Activated CD8-positive, alpha-beta memory T cell treated with anti-CD3 and anti-CD28 coated beads for 1 hour (primary cell): ENCODE measurements around the gene PPP1R37.
"Not testable (repeated sequence)": the region's sequence is repeated elsewhere in the genome, so short reads cannot be mapped to it uniquely, and the experiment has no call there.

ENCODE experiments used
- DNase-seq, 2 donors: peaks; one replicate each; pipeline ENCODE4 v3.0.0-alpha.2; 2020; ENCODE audit warnings: low read depth in 1 of 2; ENCODE audit errors: extremely low read depth in 1 of 2

Gene PPP1R37

DNA sequence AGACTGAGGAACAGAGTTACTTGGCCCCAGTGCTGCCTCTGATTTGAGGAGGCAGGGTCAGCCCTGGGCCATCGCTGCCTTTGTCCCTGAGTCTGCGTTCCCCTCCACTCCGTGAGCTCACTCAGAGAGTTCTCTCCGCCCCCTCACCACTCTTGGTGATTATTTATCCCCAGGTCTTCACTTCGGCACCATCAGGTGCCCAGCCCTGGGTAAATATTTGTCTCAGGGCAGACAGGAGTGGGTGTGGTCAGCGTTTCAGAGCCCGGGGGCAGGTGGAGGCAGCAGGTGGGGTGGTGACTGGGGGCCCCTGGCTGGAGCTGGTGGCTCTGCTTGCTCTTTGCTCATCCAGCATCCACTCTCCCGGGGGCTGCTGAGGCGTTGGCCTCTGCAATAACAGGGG, 20.6 kb downstream of the PPP1R37 start:
- no peak for DNase-seq

DNA sequence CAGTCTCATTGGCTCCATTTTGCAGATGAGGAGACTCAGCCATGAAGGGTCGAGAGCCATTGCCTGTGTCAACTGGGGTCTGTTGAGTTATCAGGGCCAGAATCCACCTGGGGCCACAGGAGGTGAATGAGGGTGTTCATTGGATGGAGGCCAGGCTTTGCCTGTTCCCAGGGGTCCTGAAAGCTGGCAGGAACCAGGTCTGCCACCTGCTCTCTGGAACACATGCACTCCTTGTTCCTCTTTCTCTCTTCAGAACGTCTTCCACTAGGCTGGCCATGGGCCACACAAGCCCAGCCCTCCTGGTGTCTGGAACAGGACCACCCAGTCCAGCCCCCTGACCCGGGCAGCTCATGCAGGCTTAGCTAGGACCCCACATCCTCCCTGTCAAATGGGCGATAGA, 21.1 kb downstream of the PPP1R37 start:
- no peak for DNase-seq

DNA sequence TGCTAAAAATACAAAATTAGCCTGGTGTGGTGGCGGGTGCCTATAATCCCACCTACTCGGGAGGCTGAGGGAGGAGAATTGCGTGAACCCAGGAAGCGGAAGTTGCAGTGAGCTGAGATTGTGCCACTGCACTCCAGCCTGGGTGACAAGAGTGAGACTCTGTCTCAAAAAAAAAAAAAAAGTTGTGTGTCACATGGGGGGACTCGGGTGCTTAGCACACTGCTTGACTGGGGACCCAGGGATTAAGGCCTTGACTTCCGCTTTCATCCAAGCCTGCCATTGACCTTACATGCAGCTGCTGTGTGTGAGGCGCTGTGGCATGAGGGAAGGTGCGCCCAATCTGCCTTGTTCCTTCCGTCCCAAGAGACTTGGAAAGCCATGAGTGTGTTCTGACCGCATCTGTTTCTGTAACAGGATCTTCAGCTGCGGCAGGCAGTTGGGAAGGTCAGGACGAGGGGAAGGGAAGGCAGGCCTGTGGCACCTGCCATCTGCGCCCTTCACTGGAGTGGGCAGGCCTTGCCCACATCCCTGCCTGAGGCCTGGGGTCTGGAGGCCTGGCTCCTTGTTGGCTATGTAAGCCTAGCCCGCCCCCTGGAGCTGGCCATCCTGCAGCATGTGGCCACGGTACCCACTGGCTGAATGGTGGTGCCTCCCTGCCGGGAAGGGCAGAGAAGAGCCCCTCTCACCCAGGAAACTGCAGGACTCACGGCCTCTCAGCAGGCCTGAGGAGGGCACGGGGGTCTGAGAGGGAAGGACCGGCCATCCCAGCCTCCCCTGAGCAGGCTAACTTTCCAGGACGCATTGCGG, 23.0 kb downstream of the PPP1R37 start:
- DNase-seq: no peak

DNA sequence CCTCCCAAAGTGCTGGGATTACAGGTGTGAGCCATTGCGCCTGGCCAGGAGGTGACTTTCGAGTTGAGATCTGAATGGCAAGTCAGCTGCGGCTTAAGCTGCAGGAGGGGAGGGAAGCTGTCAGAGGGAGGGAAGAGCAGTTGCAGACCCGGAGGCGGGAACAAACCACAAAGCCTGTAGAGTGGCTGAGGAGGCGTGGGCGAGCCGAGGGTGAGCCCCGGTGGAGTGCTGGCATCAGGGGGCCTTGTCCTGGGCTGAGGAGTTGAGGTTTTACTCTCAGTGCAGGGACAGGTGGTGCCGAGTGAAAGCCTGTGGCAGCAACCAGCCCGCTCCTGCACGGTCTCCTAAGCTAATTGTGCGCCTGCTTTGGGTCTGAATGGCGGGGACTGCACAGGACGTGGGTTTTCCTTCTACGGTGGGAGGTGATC, 24.2 kb downstream of the PPP1R37 start:
- DNase-seq: no peak

DNA sequence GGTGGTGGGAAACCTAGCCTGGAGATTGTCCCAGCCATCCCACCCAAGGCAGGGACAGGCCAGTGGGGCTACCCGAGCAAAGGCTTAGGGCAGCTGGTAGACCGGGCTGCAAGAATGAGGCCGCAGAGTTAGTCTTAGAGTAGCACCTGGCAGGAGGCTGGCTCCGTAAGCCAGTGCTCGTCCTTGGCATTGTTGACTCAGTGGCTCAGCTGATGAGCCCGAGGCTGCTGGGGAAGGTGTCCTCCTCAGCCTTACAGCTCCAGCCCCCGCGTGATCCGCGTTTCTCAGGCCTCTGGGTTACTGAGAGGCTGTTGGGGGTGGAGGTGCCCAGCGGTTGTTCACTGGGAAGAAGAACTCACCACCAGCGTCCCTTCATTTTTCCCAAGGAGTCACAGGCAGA, 24.7 kb downstream of the PPP1R37 start:
- no peak for DNase-seq

DNA sequence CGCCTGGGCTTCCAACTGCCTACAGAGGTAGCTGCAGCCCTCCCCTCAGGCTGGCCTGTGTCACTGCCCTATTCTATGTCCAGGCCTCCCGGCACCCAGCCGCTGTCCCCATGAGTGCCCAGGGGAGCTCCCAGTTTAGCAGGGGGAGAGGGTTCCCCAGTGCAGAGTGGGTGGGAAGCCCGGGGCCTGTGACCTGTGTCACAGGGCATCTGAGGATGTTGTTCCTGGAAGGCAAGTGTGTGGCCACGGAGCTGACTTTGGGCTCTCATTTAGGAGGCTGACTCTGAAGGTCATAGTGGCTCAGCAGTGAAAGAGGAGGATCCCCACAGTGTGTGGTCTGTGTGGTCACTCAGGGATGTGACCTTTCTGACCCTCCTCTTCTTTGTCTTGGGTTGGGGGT, 25.1 kb downstream of the PPP1R37 start:
- DNase-seq: no peak

DNA sequence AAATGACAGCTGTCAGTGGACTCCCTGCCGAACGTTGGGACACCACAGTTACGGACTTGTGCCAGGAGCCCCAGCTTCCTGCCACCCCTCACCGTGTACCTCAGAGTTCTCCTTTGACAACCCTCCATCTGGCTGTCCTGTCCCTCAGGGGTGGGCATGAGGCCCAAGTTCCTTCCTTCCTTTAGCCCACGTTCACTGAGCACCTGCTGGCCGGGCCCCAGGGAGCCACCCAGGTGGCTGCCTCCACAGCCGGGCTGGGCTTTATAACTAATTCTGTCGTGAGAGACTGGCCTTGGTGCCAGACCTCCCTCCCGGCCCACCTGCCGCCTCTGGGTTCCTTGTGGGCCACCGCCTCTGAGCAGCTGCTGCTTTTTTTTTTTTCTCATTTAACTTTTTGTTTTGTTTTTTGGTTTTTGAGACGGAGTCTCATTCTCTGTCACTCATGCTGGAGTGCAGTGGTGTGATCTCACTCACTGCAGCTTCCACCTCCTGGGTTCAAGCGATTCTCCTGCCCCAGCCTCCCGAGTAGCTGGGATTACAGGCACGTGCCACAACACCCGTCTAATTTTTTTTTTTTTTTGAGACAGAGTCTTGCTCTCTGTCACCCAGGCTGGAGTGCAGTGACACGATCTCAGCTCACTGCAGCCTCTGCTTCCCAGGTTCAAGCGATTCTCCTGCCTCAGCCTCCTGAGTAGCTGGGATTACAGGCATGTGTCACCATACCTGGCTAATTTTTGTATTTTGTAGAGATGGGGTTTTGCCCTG, 25.8 kb downstream of the PPP1R37 start:
- not testable (repeated sequence) for DNase-seq

DNA sequence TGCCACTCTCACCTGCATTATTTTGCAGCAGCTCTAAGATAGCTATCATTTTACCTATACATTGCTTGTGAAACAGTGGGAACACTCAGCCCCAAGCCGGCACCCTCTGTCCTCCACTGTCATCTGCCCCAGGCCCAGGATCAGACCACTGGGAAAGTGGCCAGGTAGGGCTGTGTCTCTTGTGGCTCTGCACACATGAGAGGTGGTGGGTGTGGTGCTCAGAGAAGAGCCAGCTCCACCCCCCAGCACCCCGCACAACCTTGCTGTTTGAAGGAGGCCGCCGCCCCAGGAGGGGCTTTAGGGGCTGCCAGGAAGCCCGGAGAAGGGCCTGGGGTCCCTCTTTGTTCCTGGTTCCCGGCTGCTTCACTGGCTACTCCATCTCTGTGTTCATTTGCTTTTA, 26.6 kb downstream of the PPP1R37 start:
- no peak for DNase-seq

DNA sequence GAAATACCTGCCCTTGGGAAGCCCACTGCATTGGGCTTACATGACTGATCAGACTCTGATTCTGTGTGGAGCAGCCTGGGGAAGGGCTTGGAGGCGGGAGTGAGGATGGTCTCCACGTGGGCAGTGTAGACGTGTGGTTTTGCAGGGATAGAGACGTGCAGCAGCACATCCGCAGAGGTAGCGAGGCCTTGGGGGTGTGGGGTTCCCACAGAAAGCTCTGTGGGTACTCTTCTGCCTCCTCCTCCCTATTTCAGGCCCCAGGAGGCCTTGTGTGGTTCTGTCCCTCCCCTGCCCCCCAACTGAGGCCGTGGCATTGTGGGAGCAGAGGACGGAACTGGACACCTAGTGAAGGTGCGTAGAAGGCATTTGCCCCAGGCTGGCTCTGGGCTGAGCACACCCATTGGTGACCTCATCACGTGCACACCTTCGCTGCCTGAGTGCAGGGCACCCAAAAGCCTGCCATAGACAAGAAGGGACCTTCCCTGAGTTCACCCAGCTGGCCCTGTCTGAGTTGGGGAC, 28.9 kb downstream of the PPP1R37 start:
- no peak for DNase-seq

DNA sequence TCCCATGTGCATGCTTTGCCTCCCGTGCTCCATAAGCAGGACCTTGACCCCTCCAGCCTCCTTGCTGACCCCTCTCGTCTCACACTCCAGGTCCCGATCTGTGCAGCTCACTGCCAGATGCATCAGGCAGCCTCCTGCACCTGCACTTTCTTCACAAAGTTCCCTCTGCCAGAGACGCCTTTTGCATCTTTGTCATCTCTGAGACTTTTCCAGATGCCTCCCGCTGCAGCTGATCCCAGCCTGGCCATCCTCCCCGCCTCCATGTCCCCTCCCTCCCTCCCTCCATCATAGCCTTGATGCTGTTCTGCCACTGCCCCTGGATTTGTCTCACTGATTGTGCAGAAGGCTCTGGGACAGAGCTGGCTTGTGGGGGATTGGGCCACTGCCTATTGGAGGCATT, 29.9 kb downstream of the PPP1R37 start:
- DNase-seq: no peak

DNA sequence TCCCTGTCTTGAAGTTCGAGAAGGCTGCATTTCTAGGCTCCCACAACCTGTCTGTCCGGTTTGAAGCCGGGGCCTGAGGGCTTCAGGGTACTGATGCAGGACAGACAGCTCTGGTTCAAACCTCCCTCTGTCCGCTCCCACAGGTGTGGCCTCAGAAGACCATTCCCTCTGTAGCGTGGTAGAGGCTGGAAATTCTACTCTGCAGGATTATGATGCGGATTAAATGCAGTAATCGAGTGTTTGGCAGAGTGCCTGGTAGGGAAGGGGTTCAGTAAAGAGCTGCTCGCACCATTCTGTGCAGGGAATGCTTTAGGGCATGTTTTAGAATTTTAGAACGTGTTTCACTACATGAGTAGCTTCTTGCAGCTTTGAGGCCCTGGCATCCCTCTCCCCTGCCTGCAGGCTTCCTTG, 30.5 kb downstream of the PPP1R37 start:
- no peak for DNase-seq

DNA sequence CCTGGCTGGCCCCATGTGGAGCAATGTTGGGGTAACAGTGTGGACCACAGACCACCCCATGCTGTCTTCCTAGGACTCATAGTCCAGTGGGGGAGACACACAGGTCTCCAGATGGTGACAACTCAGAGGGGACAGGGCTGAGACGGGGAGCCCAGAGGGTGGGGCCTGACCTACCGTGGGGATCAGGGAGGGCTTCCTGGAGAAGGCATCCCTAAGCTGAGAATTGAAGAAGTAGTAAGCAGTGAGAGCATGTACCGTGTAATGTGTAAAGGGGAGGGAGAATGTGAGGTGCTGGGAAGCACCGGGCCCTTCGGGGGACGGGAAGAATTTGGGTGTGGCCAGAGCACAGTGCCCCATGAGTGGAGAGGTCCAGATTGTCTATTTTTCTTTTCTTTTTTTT, 31.0 kb downstream of the PPP1R37 start:
- DNase-seq: no peak

DNA sequence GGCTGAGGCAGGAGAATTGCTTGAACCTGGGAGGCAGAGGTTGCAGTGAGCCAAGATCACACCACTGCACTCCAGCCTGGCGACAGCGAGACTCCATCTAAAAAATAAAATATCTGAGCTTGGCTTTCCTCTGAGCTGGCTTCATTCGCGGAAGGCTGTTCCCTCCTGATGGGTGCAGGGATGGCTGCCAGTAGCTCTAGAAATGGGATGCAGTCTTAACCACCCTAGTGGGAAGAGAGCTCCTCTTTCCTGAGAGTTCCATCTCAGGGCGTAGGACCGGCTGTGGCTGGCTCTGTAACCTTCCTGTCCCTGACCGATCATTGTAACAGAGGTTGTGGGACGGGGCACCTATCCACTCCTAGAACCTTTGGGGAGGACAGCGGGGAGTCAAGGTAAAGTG, 32.4 kb downstream of the PPP1R37 start:
- no peak for DNase-seq

DNA sequence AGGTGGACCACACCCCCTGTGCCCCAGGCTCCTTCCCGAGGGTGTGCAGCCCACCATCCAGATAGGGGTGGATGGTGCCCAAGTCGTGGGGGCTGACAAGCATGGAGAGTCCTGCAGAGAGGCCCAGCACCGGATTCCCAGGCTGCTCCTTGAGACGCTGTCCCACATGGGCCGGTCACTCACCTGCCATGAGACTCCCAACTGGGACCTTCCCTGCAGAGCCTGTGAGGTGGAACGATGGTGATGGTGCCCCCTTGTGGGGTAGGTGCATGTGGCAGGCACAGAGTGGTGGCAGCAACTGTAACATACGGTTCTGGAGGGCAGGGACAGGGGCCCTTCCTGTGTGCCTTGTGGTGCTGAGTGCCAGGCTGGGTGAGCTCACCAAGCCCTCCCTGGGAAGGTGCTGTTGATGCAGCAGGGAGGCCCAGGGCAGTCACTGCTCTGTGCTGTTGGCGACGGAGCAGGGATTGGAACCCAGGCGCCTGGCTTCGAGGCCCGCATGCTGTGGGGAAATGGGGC, 33.1 kb downstream of the PPP1R37 start:
- peak; percentile 30 to 42 for DNase-seq

DNA sequence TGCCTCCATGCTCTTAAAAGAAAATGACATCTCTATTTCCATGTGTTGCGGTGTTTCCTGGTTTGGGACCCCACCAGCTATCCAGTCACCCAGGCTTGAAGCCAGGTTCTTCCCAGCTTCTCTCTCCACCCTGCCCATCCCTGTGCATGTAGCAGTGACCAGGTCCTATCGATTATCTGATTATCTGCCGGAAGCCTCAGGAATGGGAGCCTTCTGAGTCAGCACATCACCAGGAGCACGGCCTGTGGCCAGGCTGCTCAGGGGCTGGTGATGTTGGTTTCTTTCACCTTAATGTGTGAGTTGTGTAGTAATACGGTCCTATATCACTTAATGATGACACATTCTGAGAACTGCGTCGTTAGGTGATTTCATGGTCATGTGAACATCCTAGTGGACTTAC, 33.7 kb downstream of the PPP1R37 start:
- no peak for DNase-seq

DNA sequence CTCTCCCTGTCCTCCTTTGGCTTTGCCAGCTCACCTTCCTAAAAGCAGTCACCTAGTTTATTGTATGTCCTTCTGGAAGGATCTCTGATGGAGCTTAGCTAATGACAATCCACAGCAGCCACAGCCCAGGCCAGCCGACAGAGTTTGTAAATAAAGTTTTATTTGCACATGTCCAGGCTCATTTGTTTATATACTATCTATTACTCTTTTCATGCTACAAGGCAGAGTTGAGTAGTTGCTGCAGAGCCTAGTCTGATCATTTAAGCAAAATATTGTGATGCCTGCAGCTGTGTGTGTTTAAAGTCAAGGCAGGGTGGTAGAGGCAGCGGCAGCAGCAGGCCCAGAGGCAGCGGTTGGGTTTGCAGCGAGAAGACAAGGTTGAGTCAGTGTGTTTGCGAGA, 35.2 kb downstream of the PPP1R37 start:
- no peak for DNase-seq

DNA sequence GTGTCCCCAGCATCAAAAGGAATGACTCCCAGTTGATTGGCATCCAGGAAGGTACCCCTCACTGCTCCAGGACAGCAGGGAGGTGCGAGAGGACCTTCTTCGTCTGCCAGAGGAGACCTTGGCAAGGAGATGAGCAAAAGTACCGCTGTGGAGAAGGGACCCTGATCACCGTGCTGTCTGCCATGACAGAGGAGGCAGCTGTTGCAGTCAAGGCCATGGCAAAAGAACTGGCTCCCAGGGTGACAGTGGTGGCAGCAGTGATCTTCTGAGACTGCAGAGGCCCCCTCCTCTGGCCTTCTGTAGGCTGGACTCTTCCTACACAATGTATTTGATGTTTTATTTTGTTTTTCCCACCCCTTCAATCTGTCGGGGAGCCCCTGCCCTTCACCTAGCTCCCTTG, 35.8 kb downstream of the PPP1R37 start:
- no peak for DNase-seq

DNA sequence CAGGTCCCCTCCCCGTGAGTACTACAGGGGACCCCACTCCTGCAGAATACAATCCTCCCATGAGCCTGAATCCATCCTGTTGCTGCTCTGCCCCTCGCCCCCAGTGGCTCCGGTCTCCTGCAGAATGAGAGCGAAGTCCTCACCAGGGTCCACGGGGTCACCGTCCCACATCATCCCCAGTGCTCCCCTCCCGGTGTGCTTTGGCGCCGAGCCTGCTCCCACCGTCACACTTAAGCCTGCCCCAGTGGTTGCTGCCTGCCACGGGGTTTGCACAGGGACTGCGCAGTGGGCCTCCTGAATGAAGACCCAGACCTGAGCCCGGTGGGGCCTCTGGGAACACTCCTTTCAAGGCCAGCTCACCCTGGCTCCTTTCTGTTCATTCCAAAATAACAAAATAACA, 37.3 kb downstream of the PPP1R37 start:
- DNase-seq: no peak

DNA sequence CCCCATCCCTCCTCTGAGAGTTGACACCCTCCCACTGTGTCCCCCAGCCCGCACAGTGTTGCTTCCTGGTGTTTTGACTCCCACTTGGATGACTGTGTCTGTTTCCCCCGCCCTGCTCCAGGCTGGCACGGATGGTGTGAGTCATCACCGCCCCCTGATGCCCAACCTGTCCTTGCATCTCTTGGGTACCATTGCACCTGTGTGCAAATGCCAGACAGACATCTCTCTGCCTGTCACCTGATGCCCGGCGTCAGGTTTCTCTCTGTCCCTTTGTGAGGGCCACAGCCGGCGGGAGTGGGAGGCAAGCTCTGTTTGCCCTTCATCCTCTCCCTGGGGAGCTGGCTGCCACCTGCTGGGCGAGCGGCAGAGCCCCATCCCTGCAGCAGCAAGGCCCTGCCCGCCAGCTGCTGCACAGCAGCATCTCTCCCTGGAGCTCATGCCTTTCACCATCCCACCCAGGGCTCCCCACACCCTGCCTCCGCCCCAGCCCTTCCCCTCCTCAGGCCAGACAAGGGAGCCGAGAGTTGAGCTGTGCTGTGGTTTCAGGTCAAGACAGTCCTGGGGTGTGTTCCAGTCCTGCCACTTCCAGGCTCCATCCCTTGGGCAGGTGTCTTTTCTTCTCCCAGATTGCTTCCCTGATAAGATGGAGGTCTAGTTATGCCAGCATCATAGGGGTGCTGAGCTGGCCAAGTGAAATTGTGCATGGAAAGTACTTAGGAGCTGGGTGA, 38.1 kb downstream of the PPP1R37 start:
- no peak for DNase-seq

DNA sequence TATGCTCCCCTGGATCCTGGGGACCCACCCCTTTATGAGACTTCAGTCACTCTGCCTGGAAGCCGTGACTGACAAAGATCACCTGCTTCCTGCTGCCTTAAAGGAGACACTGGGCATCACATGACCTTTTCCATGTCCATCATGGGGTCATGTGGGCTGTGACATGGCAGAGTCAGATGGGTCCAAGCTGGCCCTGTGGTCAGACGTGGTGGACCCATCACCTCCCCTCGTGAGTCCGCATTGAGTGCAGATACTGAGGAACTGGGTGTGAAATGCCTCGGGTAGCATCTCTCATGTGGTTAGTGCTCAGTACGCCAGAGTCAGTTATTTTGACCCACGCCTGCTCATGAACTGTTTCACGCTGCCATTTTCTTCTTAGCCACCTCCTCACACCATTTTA, 40.7 kb downstream of the PPP1R37 start:
- no peak for DNase-seq

DNA sequence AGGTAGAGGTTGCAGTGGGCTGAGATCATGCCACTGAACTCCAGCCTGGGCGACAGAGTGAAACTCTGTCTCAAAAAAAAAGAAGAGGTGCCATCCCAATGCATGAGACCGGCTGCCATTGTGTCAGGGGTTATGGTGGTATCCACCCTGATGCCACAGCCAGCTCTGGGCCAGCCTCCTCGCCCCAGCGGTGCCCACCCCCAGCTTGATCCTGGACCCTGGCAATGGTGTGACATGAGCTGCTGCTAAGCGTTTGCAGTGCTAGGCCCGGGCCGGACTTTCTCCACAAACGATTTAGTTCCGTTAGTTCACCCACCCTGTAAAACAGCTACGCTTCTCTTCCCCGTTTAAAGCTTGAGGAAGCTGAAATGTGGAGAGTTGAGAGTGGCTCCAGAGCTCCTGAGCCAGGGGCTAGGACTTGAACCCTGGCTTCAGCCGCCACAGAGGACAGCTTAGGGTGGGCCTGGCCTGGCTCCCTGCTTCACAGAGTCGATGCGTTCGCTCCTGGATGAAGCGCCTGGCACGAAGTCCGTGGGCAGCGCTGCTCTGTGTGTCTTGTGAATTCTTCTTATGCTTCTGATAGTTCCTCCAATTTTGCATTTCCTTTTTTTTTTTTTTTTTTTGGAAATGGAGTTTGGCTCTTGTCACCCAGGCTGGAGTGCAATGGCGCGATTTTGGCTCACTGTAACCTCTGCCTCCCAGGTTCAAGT, 42.4 kb downstream of the PPP1R37 start:
- DNase-seq: no peak
